NCI-H187 treated with DMSO at 0.1 percent for 48 hours (cell line): Measurements from ENCODE around the gene COMMD2.

Source experiments
- DNase-seq: peaks from one replicate; lab custom pipeline; 2025; lab: John Stamatoyannopoulos, UW

The COMMD2 gene

GRCh38 chr3:149702691-149703441 lies 49.4 kb downstream of the COMMD2 start:
- no peak for DNase-seq

DNA sequence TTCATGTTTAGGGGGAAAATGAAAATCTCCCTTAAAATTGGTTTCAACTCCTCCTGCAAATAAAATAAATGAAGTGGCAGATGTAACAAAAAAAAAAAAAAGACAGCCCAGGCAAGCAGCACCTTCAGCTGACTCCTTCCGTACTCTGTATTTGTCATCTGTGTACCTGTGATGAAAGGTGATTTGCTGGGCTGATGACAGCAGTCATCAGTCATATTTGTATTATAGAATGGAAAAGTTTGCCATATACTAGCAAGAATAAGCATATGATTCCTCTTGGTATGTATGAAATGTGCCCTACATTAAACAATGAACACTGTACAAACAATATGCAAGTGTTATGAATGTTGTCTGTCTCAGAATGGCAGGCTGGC lies 50.3 kb downstream of the COMMD2 start:
- no peak for DNase-seq

DNA sequence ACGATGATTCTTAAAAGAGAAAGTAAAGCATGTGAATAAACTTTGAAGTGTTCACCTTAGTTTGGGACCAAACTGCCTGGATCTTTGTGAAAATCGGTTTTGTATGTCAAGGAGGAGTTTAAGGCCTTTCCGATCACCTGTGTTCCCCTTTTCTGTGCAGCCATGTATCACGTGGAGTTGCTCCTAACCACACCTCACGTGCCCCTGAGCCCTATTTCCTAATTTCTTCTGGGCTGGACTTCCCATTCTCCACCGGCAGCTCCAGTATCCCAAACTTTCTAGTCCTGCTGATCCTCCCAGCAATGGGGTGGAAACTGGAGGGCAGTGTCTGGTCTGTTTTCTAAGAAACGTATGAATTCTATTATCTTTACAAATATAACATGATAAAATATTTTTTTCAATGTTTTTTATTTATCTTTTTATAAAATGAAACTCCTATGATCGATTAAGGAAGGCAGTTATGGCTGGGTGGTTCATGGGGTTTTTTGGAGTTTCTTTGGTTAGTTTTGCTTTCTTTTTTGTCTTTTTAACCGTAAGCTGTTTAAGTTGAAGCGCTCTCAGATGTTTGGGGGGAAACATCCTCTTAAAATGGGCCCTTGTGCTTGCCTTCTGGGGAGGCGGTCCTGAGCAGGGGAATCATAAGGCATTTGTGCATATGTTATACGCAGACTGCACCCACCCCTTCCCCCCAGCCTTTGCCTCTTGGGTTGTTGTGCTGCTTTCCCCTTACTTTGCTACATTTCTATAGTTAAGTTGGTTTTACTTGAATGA lies 50.9 kb downstream of the COMMD2 start:
- DNase-seq, result no peak
